PC-9 (cell line): Measurements from ENCODE around the gene ERMP1.

Experiments used
- EZH2 ChIP-seq: fragments of 200-600 bp; sonication (generic); IDR thresholded peaks from 2 replicates; pipeline ENCODE4 v1.8.0; 2017; ENCODE audit warnings: antibody characterized with exemption, low read depth
- TF ChIP-seq, protein P1 (sequence below): fragments of 200-600 bp; sonication (generic); conservative IDR thresholded peaks from 2 replicates; pipeline ENCODE4 v1.6.1; 2017; ENCODE audit warnings: mixed run types, antibody characterized with exemption, mild to moderate bottlenecking, moderate library complexity

DNA sequence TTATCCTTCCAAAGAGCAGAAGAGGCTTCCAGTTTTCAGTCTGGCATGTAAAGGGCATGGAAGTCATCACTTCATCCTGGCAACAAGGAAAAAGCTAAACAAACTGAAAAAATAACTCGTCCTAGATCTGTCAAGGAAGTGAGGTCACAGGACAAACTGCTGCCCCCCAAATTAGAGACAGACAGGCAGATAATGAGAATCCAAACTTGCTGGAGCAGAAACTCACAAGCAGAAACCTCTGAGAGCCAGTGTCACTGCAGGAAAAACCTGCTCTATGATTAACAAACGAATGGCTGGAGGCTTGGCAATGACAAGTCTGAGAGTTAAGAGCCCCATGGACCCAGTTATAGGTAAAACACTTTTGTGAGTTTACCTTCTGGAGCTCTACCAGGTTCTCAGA is 38.9 kb upstream of the ERMP1 start:
- TF ChIP-seq EZH2: no peak
- TF ChIP-seq, protein P1, sequence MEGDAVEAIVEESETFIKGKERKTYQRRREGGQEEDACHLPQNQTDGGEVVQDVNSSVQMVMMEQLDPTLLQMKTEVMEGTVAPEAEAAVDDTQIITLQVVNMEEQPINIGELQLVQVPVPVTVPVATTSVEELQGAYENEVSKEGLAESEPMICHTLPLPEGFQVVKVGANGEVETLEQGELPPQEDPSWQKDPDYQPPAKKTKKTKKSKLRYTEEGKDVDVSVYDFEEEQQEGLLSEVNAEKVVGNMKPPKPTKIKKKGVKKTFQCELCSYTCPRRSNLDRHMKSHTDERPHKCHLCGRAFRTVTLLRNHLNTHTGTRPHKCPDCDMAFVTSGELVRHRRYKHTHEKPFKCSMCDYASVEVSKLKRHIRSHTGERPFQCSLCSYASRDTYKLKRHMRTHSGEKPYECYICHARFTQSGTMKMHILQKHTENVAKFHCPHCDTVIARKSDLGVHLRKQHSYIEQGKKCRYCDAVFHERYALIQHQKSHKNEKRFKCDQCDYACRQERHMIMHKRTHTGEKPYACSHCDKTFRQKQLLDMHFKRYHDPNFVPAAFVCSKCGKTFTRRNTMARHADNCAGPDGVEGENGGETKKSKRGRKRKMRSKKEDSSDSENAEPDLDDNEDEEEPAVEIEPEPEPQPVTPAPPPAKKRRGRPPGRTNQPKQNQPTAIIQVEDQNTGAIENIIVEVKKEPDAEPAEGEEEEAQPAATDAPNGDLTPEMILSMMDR: no peak
